K562 (cell line): ENCODE results near the gene ANK3. TPM values are rescaled to one million over a fixed set of nuclear protein-coding genes. Genes with fewer than 3 reads are reported as not detected.
A peak's percentile ranks its signal among the peaks of the same experiment; 100 is the strongest.

Experiments
- C11orf30 ChIP-seq: fragments of 450-650 bp; IDR thresholded peaks from 2 replicates; pipeline ENCODE4 v1.6.1; 2016; ENCODE audit warnings: low read depth, mild to moderate bottlenecking
- CREBBP ChIP-seq: IDR thresholded peaks from one replicate; pipeline ENCODE4 v1.6.1; 2012; ENCODE audit warnings: low read depth, mild to moderate bottlenecking, control low read depth, inconsistent platforms, low read length
- HNRNPH1 ChIP-seq: fragments of 200-400 bp; formaldehyde crosslinking; optimal IDR thresholded peaks from 2 replicates; pipeline ENCODE3; 2017; ENCODE audit warnings: low read depth, mild to moderate bottlenecking, low read length, moderate library complexity
- LEF1 ChIP-seq: fragments of 450-650 bp; IDR thresholded peaks from 2 replicates; pipeline ENCODE4 v1.6.1; 2016; ENCODE audit warnings: mild to moderate bottlenecking
- MTA3 ChIP-seq: fragments of 450-650 bp; formaldehyde crosslinking; IDR thresholded peaks from 2 replicates; pipeline ENCODE4 v1.6.1; 2017; ENCODE audit warnings: mild to moderate bottlenecking, borderline replicate concordance
- NR3C1 ChIP-seq: sonication (generic); formaldehyde crosslinking; IDR thresholded peaks from 2 replicates; pipeline ENCODE4 v1.8.1; 2022; ENCODE audit warnings: missing genetic modification reagents
- PCBP2 ChIP-seq: fragments of 200-400 bp; formaldehyde crosslinking; IDR thresholded peaks from 2 replicates; pipeline ENCODE4 v1.6.1; 2018; ENCODE audit warnings: low read length, low read depth, mild to moderate bottlenecking, moderate library complexity; ENCODE audit not compliant: poor library complexity, severe bottlenecking
- POLR2AphosphoS5 ChIP-seq: IDR thresholded peaks from 2 replicates; pipeline ENCODE4 v1.6.1; 2011; ENCODE audit warnings: mild to moderate bottlenecking, low read depth, low read length, moderate library complexity; ENCODE audit not compliant: control insufficient read depth, insufficient read depth
- SLC30A9 ChIP-seq: fragments of 250-450 bp; sonication (Bioruptor Pico); IDR thresholded peaks from 2 replicates; pipeline ENCODE4 v1.8.0; 2022; ENCODE audit warnings: mild to moderate bottlenecking, moderate library complexity
- U2AF2 ChIP-seq: fragments of 200-400 bp; formaldehyde crosslinking; optimal IDR thresholded peaks from 2 replicates; pipeline ENCODE3; 2017; ENCODE audit warnings: low read depth, mild to moderate bottlenecking, low read length
- XRCC5 ChIP-seq: fragments of 200-400 bp; formaldehyde crosslinking; IDR thresholded peaks from 2 replicates; pipeline ENCODE4 v1.6.1; 2017; ENCODE audit warnings: low read depth, mild to moderate bottlenecking, low read length
- ZBED1 ChIP-seq: IDR thresholded peaks from 2 replicates; pipeline ENCODE4 v1.6.1; 2014
- ZFPM2 ChIP-seq: fragments of 250-450 bp; sonication (Bioruptor Pico); IDR thresholded peaks from 2 replicates; pipeline ENCODE4 v1.5.1; 2022; ENCODE audit warnings: mild to moderate bottlenecking
- ZNF75A ChIP-seq: fragments of 450-650 bp; formaldehyde crosslinking; IDR thresholded peaks from 2 replicates; pipeline ENCODE4 v1.4.0; 2020; ENCODE audit warnings: mild to moderate bottlenecking
- ZNF764 ChIP-seq: fragments of 250-450 bp; sonication (Bioruptor Pico); IDR thresholded peaks from 2 replicates; pipeline ENCODE4 v1.4.0; 2020; ENCODE audit warnings: low read depth, mild to moderate bottlenecking, moderate library complexity
- ZSCAN29 ChIP-seq: fragments of 450-650 bp; IDR thresholded peaks from 2 replicates; pipeline ENCODE4 v1.6.1; 2017
- polyA plus RNA-seq, 8 experiments: library from polyadenylated mRNA; depleted of rRNA in 4 of 8; stranded (reverse) in 5 of 8; unstranded in 3 of 8; fragments of >200 nt; fragmentation: Nextera tagmentation in 2 of 8; fragmentation: Illumina TruSeq in 1 of 8; extraction: Ambion mirVana in 2 of 8; extraction: Trizol in 1 of 8; gene quantifications; 2 replicates each; pipeline versions ENCODE4 v1.2.1 to v1.2.3, GENCODE V29; 2011 to 2014; ENCODE audit warnings: inconsistent platforms in 1 of 8, missing spikeins in 1 of 8
- total RNA-seq, 7 experiments: library from RNA; depleted of rRNA in 6 of 7; stranded (reverse); fragments of >200 nt in 6 of 7; fragmentation: Illumina TruSeq in 2 of 7; extraction: Trizol in 2 of 7; gene quantifications; 2 replicates each; pipeline versions ENCODE4 v1.2.1 to v1.2.3, GENCODE V29; 2011 to 2021; ENCODE audit warnings: low replicate concordance in 1 of 7
- TF ChIP-seq, protein P1 (sequence below): IDR thresholded peaks from 2 replicates; pipeline ENCODE4 v1.6.1; 2014; ENCODE audit warnings: antibody characterized with exemption
- TF ChIP-seq, protein P2 (sequence below), 2 experiments: fragments of 450-650 bp; IDR thresholded peaks; 2 replicates each; pipeline ENCODE4 v1.6.1; 2016
- TF ChIP-seq, protein P3 (sequence below): fragments of 150-350 bp; conservative IDR thresholded peaks from 2 replicates; pipeline ENCODE4 v1.6.1; 2014; ENCODE audit warnings: low read length
- TF ChIP-seq, protein P4 (sequence below): sonication (generic); formaldehyde crosslinking; IDR thresholded peaks from 2 replicates; pipeline ENCODE4 v1.8.1; 2023; ENCODE audit warnings: mild to moderate bottlenecking, missing genetic modification reagents
- TF ChIP-seq, protein P5 (sequence below): fragments of 450-650 bp; IDR thresholded peaks from 2 replicates; pipeline ENCODE4 v1.6.1; 2017; ENCODE audit warnings: mild to moderate bottlenecking, moderate library complexity

The ANK3 gene
- total and polyA plus RNA-seq, 9 of the 15 experiments (the other 6 are each of a cell fraction or from before 2014, with no cell fraction given) = 10.0 to 32.3 (median 17.9) TPM

DNA sequence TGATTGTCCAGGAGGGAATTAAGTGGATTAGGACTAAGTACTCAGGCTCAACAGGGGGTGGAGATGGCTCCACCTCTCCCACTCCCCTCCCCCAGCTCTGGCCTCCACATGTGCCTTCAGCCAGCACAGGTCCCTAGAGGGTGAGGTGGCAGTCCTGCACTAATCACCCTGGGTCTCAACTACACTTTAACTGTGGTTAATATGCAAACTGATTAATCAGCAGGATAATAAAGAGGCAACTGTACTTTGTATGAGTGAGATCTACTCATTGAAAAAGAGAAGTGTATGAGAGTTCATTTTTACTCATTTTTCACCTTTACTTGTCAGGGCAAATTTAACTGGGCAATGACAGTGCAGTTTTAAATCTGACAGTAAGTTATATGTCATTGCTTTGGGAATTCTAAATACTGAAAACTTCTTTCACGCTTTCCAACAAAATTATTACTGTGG is 259.5 kb downstream of the ANK3 start (continued):
- TF ChIP-seq, protein P1, sequence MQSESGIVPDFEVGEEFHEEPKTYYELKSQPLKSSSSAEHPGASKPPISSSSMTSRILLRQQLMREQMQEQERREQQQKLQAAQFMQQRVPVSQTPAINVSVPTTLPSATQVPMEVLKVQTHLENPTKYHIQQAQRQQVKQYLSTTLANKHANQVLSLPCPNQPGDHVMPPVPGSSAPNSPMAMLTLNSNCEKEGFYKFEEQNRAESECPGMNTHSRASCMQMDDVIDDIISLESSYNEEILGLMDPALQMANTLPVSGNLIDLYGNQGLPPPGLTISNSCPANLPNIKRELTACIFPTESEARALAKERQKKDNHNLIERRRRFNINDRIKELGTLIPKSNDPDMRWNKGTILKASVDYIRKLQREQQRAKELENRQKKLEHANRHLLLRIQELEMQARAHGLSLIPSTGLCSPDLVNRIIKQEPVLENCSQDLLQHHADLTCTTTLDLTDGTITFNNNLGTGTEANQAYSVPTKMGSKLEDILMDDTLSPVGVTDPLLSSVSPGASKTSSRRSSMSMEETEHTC = no peak
- TF ChIP-seq ZSCAN29 = no peak
- no peak for TF ChIP-seq ZFPM2 (CRISPR knock-in tag)
- TF ChIP-seq CREBBP = no peak
- no peak for TF ChIP-seq HNRNPH1
- TF ChIP-seq C11orf30 = peak; percentile 97
- no peak for TF ChIP-seq ZBED1
- no peak for TF ChIP-seq NR3C1 (CRISPR knock-in tag)
- no peak for TF ChIP-seq SLC30A9 (CRISPR knock-in tag)
- 0 out of 2 replicates have a peak, but pooled peaks have one; percentile 31 for TF ChIP-seq POLR2AphosphoS5
- TF ChIP-seq, protein P2, sequence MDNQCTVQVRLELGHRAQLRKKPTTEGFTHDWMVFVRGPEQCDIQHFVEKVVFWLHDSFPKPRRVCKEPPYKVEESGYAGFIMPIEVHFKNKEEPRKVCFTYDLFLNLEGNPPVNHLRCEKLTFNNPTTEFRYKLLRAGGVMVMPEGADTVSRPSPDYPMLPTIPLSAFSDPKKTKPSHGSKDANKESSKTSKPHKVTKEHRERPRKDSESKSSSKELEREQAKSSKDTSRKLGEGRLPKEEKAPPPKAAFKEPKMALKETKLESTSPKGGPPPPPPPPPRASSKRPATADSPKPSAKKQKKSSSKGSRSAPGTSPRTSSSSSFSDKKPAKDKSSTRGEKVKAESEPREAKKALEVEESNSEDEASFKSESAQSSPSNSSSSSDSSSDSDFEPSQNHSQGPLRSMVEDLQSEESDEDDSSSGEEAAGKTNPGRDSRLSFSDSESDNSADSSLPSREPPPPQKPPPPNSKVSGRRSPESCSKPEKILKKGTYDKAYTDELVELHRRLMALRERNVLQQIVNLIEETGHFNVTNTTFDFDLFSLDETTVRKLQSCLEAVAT (IDR thresholded peaks at IDR 0.05) = no peak
- TF ChIP-seq, protein P3, sequence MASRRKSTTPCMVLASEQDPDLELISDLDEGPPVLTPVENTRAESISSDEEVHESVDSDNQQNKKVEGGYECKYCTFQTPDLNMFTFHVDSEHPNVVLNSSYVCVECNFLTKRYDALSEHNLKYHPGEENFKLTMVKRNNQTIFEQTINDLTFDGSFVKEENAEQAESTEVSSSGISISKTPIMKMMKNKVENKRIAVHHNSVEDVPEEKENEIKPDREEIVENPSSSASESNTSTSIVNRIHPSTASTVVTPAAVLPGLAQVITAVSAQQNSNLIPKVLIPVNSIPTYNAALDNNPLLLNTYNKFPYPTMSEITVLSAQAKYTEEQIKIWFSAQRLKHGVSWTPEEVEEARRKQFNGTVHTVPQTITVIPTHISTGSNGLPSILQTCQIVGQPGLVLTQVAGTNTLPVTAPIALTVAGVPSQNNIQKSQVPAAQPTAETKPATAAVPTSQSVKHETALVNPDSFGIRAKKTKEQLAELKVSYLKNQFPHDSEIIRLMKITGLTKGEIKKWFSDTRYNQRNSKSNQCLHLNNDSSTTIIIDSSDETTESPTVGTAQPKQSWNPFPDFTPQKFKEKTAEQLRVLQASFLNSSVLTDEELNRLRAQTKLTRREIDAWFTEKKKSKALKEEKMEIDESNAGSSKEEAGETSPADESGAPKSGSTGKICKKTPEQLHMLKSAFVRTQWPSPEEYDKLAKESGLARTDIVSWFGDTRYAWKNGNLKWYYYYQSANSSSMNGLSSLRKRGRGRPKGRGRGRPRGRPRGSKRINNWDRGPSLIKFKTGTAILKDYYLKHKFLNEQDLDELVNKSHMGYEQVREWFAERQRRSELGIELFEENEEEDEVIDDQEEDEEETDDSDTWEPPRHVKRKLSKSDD = no peak
- TF ChIP-seq LEF1 = peak; percentile 95
- peak; percentile 49; the same call in 1 of the 2 replicates for TF ChIP-seq MTA3
- TF ChIP-seq ZNF75A (CRISPR knock-in tag) = no peak
- no peak for TF ChIP-seq U2AF2
- no peak for TF ChIP-seq ZNF764
- TF ChIP-seq, protein P4, sequence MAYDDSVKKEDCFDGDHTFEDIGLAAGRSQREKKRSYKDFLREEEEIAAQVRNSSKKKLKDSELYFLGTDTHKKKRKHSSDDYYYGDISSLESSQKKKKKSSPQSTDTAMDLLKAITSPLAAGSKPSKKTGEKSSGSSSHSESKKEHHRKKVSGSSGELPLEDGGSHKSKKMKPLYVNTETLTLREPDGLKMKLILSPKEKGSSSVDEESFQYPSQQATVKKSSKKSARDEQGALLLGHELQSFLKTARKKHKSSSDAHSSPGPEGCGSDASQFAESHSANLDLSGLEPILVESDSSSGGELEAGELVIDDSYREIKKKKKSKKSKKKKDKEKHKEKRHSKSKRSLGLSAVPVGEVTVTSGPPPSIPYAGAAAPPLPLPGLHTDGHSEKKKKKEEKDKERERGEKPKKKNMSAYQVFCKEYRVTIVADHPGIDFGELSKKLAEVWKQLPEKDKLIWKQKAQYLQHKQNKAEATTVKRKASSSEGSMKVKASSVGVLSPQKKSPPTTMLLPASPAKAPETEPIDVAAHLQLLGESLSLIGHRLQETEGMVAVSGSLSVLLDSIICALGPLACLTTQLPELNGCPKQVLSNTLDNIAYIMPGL (CRISPR knock-in tag) = no peak
- TF ChIP-seq, protein P5, sequence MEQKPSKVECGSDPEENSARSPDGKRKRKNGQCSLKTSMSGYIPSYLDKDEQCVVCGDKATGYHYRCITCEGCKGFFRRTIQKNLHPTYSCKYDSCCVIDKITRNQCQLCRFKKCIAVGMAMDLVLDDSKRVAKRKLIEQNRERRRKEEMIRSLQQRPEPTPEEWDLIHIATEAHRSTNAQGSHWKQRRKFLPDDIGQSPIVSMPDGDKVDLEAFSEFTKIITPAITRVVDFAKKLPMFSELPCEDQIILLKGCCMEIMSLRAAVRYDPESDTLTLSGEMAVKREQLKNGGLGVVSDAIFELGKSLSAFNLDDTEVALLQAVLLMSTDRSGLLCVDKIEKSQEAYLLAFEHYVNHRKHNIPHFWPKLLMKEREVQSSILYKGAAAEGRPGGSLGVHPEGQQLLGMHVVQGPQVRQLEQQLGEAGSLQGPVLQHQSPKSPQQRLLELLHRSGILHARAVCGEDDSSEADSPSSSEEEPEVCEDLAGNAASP = no peak
- TF ChIP-seq PCBP2 = no peak
- TF ChIP-seq XRCC5 = no peak
